ENCODE results near the gene TOP1.

TOP1 gene

DNA sequence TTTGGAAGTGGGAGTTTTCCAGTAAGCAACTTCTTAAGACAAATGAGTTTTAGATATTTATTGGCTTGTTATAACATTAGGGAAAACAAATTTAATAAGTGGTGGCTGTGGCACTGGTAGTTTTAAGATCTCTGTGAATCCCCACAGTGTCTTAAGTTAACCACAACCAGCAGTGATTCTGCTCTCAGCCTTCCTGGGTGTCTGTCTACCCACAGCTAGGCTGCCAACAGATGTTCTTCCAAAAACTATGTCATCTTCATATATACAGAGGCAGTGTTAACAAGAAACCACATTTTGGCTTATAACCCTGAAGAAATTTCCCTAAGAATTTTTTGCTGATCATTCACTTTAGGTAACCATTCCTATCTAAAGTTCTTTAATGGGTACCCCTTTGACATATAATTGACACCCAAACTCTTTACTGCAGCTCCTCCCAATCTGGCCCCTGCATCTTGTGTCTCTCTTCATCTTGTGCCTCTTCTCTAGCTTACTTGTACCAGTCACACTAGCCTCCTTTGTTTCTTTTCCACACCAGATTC, 52.7 kb downstream of the TOP1 start:
- TF ChIP-seq CTCF (IDR thresholded peaks at IDR 0.05; ENCODE audit: borderline replicate concordance, insufficient read depth, low read depth, low read length), result no peak
- no peak overlapping the region for H3K4me3 ChIP-seq (ENCODE audit: low read depth, low read length)

- no peak overlapping the region for H3K4me3 ChIP-seq (ENCODE audit: low read depth, low read length)
- TF ChIP-seq CTCF (IDR thresholded peaks at IDR 0.05; ENCODE audit: borderline replicate concordance, insufficient read depth, low read depth, low read length), result no peak
These were observed 53.7 kb downstream of the TOP1 start for GRCh38 chr20:41082306-41082705.

GRCh38 chr20:41085606-41086005, 57.0 kb downstream of the TOP1 start:
- H3K4me3 ChIP-seq (ENCODE audit: low read depth, low read length), result no peak overlapping the region
- no peak for TF ChIP-seq CTCF (IDR thresholded peaks at IDR 0.05; ENCODE audit: borderline replicate concordance, insufficient read depth, low read depth, low read length)

DNA sequence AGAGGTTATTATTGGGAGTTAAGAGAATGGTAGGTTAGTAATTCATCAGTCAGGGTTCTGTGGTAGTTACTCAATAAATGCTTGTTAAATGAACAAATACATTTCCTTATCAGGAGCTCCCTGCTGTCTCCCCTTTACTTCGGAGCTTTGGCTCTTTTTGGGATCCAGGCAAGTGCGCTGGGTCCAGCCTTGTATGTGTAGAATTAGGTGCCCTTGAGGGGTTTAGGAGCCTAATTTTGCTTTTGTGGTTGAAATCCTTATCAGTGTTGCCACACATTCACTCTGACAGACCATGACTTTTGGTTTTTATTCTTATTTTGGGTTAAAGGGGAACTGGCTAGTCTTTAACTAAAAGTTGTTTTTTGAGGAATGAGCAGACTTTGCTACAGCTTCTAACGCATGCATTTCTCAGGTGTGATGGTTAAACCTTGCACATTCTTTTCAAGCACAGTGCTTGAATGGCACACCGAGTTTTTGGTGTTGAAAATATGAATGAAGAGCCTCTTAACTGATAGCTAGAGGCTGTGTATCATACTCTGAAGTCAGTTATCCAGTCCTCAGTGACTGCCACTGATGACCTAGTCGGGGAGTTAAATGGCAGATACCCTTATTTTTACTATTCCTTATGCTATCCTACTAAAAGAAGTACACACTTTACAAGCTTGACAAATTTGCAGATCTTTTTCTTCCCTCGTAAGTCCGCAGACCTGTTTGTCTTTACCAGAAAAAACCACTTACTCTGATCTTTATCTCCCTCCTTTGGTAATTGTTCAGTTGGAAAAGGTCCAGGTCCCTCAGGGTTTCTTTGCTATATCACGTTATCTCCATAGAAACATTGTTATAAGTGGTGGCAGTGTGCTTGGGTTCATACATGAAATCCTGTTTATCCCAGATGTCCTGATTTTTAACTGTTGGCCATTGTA, 58.0 kb downstream of the TOP1 start:
- TF ChIP-seq CTCF (IDR thresholded peaks at IDR 0.05; ENCODE audit: borderline replicate concordance, insufficient read depth, low read depth, low read length), result no peak
- H3K4me3 ChIP-seq (ENCODE audit: low read depth, low read length), result no peak overlapping the region

DNA sequence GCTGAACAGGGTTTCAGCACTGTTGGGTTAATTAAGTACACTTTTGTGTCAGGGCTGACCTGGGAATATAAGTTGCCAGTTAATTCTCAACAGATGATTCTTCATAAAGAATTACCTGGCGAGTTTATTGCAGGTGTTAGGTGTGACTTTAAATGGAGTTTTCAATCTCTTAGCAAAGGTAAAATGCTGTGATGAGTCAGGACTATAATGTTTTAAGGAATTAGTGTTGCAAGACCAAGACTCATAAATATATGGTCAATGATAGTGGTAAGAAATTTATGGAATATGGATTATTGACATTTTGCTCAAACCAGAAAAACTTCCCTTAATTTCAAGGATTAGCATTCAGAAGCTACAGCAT, 58.7 kb downstream of the TOP1 start:
- TF ChIP-seq CTCF (IDR thresholded peaks at IDR 0.05; ENCODE audit: borderline replicate concordance, insufficient read depth, low read depth, low read length), result no peak
- no peak overlapping the region for H3K4me3 ChIP-seq (ENCODE audit: low read depth, low read length)

DNA sequence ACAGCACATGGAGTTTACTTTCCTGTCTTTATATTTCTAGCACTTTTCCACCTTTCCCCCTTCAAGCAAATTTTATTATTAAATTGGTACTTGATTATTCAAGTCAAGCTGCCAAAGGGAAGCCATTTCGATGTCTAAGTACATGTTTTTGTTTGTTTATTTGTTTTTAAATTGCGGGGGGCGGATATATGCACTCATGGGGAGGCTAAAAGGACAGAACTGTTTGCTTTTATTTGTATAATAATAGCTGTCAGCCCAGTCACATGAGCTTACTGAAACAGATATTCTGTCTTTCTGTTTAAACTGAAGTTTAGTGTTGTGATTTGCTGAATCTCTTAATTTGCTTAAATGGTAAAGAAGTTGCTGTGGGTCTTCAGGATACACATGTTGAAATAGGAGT, 59.2 kb downstream of the TOP1 start:
- TF ChIP-seq CTCF (IDR thresholded peaks at IDR 0.05; ENCODE audit: borderline replicate concordance, insufficient read depth, low read depth, low read length), result no peak
- H3K4me3 ChIP-seq (ENCODE audit: low read depth, low read length), result no peak overlapping the region

DNA sequence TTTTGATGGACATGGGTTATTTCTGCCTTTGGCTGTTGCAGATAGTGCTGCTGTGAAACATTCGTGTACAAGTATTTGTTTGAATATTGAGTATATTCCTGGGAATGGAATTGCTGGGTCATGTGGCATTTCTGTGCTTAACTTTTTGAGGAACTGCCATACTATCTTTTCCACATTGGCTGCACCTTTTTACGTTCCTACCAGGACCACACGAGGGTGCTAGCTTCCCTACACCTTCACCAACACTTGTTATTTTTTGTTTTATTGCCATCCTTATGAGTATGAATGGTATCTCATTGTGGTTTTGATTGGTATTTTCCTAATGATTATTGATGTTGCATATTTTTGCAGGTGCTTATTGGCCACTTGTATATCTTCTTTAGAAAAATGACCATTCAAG, 60.9 kb downstream of the TOP1 start:
- H3K4me3 ChIP-seq (ENCODE audit: low read depth, low read length), result no peak overlapping the region
- no peak for TF ChIP-seq CTCF (IDR thresholded peaks at IDR 0.05; ENCODE audit: borderline replicate concordance, insufficient read depth, low read depth, low read length)

Data from GM12875 (cell line).